Hepatic stellate cell (primary cell): ENCODE results near the gene BCAS3.

ENCODE experiments used
- DNase-seq: peaks from one replicate; pipeline ENCODE4 v3.0.0; 2011; ENCODE audit warnings: low spot score

BCAS3 gene

DNA sequence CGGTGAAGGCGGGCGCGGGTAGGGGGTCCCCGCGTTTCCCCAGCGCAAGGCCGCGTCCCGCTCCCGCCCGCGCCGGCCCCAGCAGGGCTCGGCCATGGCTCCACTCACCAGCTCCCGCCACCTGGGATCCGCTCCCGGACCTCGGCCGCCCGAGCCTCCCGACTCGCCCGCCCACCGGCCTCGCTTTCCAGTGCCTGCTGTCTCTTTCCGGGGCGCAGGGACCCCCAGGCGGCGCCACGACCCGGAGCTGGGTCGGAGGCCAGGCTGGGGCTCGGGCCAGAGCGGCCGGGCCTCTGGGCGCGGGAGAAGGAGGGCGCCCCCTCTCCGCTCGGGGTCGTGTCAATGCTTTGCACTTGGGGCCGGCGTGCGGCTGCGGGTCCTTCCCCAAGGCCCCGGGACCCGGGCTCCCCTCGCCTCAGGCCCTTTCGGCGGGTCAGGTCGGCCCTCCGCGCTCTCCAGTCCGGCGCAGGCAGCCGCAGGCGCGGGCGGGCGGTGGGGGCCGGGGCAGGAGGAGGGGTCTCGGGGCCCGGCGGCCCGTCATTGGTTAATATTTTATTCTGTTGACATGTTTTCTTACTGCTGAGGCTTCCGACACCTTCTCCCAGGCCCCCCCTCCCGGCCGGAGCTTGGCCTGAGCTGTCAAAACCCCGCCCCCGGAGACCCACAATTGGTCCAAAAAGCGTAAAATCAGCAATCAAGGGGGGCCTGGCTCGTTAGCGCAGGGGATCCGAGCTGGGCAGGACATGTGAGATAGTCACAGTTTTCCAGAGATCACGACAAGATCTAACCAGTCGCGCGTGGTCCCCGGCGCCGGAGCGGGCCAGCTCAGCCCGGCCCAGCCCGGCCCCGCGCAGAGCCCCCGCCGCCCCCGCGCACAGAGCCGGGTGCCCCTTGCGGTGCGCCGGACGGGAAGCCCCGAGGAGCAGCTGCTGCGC is 721.7 kb downstream of the BCAS3 start, which contains the start of gene TBX2:
Gene TBX2 (plus strand): TSS at position 713 of the 935 bp plus-strand sequence. CDS start 334 bp downstream, outside the sequence.
- DNase-seq, result peak; percentile 98

DNA sequence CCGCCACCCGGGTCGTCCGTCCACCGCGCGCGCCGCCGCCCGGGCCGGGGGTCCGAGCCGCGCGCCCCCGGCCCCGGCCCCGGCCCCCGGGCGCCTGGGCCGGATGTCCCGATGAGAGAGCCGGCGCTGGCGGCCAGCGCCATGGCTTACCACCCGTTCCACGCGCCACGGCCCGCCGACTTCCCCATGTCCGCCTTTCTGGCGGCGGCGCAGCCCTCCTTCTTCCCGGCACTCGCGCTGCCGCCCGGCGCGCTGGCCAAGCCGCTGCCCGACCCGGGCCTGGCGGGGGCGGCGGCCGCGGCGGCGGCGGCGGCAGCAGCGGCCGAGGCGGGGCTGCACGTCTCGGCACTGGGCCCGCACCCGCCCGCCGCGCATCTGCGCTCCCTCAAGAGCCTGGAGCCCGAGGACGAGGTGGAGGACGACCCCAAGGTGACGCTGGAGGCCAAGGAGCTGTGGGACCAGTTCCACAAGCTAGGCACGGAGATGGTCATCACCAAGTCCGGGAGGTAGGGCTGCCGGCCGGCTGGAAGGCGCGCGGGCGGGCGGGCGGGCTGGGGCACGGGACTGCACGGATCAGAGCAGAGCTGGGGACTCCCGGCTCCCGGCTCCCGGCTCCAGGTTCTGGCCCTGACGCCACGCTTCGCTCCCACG is 722.5 kb downstream of the BCAS3 start:
- peak; percentile 63 for DNase-seq

DNA sequence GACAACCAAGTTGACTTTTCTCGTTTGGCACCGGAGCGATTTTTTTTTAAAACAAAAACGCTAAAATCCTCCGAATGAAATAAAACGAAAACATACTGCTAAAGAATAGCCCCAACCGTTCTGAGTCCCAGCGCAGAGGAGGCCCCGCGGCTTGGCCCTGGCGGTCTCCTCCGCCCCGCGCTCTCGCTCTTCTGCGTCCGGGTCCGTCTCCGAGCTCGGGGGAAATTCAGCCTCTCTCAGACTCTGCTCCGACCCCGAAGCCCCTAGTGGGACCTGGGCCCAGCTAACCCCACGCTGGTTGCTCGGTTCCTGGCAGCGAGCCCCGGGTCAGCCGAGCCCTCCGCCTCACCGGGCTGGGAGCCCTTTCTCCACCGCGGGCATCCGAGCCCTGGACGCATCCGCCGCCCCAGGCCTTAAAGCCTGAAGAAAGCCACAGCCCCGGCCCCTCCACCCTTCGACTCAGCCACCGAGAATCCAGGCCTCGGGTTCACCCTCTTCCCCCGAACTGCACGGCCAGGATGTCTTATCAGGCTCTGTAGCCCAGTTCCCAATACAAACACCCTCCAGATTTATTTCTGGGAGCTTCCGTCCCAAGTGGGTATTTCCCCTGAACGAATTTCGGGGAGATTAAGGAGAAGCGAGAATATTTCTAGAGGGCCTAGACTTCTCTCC is 723.2 kb downstream of the BCAS3 start:
- no peak for DNase-seq

DNA sequence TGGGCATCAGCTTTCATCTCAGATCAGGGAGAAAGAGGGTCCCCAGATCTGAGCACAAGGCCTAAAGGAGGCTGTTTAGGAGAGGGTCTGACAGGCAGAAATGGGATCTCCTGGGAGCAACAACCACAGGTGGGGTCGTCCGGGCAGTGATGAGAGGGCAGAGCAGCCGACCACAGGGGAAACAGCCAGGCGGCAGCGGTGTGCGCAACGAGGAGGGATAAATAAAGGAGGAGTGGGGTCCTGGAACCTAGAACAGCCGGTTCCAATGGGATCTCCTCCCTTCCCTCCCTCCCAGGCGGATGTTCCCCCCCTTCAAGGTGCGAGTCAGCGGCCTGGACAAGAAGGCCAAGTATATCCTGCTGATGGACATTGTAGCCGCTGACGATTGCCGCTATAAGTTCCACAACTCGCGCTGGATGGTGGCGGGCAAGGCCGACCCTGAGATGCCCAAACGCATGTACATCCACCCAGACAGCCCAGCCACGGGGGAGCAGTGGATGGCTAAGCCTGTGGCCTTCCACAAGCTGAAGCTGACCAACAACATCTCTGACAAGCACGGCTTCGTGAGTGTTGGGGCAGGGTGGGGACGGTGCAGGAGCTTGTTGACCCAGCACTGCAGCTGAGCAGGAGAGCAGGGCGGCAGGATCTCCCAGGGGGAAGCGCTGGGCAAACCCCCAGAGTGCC is 723.9 kb downstream of the BCAS3 start:
- peak; percentile 47 for DNase-seq

DNA sequence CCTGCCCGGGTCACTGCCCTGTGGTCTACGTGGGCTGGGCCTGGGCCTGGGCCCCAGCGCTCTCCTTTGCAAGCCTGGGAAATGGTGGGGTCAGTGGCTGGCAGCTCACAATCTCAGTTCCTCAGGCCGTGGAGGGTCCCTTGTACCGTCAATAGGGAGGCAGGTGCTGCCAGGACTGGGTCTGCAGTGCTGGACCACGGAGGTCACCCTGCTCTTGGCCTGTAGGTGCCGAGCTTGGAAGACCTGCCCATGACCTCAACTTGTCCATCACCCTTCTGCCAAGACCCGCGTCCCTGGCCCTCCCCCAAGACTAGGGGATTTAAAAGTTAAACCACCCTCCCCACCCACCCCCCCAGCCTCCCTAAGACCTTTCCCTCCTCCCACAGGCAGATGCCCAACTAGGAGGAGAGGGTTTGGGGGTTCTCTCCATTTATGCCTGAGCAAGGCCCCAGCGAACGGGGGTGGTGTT is 724.5 kb downstream of the BCAS3 start:
- no peak for DNase-seq

DNA sequence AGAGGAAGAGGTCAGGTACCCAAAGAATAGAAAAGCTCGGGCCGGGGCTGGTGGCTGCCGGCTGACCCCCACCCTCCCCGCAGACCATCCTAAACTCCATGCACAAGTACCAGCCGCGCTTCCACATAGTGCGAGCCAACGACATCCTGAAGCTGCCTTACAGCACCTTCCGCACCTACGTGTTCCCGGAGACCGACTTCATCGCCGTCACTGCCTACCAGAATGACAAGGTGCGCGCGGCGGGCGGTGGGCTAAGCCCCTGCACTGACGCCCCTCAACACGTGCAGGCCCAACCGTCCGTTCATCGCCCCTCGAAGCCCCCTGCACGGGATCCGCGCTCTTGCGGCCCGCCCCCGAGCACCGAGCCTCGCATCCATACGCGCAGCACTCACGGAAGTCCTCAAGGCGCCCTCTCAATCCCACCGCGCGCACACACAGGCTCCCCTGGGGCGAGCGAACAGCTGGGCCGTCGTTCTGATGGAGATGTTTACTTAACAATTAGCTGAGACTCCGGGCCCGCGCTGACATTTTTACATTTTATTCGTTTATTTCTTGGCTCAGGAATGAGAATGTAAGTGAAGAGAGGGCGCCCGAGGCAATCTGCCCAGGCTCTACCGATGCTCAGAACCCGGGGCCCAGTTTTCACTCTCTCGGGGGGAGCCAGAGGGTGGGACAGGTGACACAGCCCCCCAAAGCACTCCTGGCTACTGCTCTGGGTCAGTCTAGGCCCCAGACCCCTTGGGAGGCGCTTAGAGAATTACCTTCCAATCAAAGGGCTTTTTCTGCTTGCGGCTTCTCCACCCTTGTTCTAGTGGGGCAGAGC is 725.5 kb downstream of the BCAS3 start:
- DNase-seq, result peak; percentile 67

DNA sequence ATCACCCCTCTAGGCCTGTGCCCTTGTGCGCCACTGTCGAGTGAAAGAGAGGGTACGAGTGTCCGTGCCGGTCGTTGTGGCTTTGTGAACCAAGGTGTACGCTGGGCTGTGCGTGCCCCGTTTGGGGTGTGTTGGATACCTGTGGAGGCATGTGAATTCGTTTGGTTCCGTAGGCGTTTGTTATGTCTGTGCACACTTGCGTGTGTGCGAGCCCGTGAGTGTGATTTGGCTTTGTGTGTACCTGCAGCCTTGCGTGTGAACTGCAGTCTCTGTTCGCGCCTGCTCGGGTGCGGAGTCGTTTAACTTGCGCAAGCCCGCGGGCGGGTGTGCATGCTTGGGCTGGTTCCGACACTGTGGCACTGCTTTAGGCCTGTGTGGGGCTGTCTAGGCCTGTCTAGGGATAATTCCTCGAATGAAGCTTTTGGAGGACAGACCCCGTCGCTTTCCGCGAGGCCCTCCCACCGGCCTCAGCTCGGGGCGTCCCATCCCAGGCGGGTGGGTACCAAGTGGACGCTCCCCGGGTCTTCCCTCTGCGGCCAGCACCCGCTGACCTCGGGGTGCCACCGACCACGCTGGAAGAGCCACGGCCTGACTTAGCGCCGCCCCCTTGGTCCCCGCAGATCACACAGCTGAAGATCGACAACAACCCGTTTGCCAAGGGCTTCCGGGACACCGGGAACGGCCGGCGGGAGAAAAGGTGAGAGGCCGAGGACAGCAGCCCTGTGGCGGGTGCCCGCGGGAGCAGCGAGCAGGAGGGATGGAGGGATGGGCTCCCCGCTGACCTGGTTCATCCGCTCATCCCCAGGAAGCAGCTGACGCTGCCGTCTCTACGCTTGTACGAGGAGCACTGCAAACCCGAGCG is 726.4 kb downstream of the BCAS3 start:
- peak; percentile 63 for DNase-seq

DNA sequence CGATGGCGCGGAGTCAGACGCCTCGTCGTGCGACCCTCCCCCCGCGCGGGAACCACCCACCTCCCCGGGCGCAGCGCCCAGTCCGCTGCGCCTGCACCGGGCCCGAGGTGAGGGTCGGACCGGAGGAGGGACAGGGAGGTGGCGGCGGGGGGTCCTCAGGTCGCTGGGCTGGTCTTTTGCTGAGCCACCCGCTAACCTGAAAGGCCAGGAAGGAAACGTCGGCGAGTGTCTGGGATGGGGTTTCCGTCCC is 726.9 kb downstream of the BCAS3 start:
- no peak for DNase-seq

DNA sequence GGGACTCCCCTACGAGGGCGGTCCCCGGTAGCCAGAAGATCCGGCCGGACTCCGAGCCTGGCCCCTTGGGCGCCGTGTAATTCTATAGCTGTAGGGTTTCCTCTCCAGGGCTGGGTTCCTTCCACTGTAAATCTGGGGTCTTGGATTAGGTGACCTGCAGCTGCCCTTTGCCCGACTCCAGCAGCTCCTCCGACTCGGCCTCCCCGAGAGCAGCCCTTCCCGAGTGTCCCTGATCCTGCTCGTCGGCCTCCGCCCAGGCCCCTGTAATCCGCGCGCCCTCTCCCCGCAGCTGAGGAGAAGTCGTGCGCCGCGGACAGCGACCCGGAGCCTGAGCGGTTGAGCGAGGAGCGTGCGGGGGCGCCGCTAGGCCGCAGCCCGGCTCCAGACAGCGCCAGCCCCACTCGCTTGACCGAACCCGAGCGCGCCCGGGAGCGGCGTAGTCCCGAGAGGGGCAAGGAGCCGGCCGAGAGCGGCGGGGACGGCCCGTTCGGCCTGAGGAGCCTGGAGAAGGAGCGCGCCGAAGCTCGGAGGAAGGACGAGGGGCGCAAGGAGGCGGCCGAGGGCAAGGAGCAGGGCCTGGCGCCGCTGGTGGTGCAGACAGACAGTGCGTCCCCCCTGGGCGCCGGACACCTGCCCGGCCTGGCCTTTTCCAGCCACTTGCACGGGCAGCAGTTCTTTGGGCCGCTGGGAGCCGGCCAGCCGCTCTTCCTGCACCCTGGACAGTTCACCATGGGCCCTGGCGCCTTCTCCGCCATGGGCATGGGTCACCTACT is 727.4 kb downstream of the BCAS3 start:
- DNase-seq, result peak; percentile 43

DNA sequence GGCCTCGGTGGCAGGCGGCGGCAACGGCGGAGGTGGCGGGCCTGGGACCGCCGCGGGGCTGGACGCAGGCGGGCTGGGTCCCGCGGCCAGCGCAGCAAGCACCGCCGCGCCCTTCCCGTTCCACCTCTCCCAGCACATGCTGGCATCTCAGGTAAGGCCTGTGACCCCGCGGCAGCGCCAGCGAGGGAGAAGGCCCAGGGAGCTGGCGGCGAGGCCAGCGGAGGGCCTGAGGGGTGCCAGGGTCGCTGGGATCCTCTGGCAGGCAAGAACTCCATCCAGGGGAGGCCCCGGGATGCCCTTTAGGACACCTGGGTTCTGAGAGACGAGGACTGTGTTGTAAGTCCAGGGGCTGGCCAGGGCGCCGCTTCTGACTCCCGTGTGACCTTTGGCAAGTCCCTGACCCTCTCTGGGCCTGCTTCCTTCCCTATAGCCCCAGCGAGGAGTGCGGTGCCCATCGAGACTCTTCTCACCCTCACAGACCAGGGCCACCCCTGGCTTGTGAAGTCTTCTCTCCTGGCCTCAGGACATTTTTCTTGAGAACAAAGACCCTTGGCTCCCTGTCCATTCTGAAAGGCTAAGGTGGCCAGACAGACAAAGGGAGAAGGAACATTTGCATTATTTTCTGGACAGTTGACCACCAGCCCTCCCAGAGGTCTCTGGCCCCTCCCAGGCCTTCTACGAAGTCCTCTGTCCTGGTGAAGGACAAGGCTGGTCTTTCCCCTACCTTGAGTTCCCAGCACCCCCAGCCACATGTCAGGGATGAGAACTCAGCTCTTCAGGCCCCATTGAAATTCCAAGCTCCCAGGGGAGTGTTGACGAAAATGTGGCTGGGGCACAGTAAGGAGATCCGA is 728.3 kb downstream of the BCAS3 start:
- DNase-seq, result no peak

DNA sequence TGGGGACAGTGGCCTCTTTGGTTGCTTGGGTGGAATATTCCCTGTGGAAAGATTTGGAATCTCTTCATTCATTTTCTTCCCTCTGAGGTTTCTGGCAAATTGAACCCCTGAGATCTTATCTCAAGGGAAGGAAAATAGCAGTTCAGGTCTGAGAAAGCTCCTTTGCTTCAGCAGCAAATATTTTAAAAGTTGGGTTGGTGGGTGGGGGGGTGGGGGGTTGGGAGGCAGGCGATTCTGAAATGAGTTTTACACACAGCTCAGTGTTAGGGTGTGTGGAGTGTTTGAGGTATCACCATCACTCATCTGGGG is 728.8 kb downstream of the BCAS3 start:
- no peak for DNase-seq

DNA sequence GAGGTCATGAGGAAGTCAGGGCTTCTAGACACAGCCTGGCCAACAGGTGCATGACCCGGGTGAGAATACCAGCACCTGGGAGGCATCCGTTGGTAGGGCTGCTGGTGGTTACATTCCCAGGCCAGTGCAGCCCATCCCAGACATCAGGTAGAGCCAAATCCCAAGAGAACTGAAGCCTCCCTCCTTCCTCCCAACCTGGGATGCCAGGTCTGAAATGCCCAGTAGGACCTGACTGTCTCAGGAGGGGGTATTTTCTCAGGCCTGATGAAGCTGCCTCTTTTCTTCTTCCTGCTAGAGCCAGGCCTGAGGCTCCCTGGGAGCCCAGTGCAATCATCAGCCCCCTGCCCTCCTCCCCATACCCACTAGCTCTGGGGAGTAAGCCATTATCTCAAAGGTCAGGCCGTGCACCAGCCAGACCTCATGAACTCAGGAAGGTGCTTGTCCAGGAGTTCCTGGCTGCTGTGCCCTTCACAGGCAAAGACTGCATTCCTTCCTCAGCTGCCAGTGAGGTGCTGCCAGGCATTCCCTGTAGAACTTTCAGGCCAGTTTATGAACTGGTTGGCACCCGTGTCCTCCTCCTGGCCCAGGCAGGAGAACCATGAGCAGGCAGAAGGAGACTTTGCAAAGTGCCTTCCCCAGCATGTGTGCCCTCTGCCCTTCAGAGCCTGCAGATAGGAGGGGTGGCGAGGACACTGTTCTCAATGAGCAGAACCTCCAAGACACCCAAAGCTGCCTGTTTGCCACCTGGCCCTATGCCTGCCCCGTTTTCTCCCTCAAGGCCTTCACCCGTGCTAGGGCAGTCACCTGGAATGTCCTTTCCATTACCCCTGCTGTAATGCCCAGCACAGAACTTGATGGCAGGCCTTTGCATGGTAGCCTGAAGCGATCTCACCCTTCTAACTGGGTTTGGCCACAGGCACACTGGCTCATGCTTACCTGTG is 729.6 kb downstream of the BCAS3 start:
- DNase-seq, result no peak

DNA sequence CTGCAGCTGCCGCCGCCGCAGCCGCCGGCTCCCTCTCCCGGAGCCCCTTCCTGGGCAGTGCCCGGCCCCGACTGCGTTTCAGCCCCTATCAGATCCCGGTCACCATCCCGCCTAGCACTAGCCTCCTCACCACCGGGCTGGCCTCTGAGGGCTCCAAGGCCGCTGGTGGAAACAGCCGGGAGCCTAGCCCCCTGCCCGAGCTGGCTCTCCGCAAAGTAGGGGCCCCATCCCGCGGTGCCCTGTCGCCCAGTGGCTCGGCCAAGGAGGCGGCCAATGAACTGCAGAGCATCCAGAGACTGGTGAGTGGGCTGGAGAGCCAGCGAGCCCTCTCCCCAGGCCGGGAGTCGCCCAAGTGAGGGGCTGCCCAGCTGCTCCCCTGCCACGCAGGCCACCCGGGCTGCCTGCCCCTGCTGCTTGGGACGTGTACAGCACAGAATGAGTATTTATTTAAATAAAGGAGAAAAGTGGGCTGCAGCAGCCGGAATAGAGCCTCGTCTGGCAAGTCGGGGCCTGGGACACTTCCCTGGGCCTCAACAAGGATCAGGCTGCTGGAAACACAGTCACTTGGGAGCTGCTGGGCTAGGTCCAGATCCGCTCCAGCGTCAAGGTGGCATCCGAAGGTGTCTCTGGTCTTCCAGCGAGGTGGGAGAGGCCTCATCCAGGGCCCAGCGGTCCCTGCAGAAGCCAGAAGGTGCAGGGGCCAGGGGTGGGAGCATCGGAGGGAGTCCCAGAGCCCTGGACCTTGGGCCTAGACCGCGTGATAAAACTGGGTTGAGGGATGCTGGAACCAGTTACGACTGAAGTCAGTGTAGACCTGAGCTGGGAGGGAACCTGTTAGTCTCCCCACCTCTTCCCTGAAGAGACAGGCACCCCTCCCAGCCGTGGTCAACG is 730.7 kb downstream of the BCAS3 start:
- peak; percentile 45 for DNase-seq

DNA sequence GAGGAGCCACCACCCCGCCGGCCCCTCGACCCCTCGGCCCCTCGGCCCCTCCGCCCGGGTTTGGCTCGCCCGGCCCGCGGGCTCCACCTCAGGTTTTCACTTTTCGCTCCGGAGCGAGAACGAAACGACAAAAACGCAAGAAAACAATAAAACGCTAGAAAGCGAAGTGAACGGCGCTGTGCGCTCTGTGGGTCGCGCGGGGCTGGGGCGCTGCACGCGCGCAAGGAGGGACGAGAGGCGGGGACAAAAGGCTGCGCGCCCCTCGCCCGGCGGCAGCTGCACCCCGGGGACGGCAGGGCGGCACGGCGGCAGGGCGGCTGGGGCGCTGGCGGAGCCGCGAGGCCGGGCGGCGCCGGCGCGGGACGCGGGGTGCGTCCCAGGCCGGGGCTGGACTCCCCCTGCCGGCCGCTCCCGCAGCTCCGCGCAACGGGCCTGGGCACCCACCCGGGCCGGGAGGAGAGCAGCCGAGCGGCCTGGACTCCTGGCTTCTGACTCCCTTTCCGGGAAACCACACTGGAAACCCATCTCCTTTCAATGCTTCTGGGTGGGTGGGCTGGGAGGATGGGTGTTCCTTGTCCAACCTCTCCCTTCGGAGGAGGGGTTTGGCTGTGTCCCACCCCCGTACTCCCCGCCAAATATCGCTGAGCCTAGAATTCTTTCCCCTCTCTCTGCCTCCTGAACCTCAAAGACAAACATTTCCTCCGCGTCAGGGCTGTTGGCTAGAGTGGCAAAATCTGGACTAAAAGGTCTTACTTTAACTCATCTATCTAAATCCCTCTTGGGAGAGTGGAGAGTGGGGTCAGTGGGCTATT is 731.9 kb downstream of the BCAS3 start:
- peak; percentile 76 for DNase-seq

DNA sequence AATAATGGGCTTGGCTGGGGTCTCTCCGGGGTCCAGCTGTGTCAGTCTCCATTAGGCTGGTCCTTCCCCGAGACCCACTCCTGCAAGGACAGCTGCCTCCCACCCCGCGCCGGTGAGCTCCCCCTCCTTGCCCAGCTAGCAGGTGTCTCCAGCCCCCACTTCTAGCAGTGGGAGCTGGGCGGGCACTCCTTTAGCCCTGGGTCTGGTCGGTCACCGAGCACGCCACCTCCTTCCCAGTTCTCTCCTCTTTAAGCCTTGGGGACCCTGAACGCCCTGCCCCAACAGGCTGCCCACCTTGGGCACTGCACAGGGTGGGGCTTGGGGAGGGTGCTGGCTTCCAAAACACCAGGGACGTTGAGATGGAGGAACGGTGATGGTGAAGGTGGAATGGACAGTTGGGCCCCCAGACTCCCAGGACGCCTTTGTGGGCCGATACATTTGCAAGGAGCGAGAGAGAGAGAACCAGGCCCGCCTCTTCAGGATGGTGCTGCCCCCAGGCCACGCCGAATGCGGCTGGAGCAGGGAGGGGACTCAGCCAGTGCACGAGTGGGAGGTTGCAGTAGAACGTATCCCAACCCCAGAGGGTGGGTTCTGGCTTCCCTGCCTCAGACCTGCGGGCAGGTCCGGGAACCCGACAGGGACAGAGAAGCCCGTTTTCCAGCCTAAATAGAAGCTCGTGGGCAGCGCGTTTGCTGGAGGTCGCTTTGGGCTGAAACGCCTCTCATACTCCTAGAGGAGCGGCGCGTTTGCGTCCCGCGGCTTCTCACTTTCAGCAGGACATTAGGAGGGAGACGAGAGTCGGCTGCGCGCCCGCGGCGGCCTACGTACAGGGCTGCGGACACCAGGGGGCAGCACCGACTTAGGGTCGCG is 732.7 kb downstream of the BCAS3 start:
- peak; percentile 89 for DNase-seq
